NCI-H146 treated with DMSO at 0.1 percent for 48 hours (cell line): Measurements from ENCODE around the gene ALDH3B1.

Source experiments
- DNase-seq: peaks from one replicate; lab custom pipeline; 2025; ENCODE audit not compliant: unreplicated experiment; lab: John Stamatoyannopoulos, UW

ALDH3B1 gene

DNA sequence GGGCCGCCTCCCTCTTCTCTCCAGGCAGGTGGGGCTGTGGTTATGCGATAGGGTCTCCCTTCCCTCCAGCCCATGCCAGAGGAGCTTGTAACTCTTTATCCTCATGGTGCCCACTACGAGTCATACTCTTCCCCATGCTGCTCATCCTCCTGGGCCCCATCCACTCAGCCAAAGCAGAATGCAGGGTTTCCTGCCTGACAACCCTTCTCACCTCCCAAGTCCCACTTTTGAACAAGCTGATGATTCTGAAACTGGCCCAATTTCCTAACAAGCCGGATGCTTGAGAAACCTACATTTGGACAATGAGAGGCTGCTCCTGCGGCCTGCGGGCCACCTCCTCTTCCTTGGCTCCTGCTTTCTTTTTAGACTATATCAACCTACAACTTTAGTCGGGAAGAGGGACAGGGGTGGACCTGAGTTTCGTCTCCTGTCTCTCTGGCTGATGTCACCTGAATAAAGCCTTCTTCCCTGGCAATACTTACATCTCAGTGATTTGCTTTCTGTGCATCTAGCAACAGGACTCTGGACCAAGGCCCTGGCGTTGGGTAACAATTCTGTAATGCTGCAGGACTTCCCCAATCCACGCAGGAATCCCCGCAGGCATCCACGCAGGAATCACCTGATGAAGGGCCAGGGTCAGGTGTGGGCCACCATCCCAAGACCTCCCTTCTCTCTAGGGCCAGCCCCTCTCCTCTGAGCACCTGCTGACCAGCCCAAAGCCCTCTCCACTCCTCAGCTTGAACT, 18.8 kb downstream of the ALDH3B1 start:
- DNase-seq = no peak

DNA sequence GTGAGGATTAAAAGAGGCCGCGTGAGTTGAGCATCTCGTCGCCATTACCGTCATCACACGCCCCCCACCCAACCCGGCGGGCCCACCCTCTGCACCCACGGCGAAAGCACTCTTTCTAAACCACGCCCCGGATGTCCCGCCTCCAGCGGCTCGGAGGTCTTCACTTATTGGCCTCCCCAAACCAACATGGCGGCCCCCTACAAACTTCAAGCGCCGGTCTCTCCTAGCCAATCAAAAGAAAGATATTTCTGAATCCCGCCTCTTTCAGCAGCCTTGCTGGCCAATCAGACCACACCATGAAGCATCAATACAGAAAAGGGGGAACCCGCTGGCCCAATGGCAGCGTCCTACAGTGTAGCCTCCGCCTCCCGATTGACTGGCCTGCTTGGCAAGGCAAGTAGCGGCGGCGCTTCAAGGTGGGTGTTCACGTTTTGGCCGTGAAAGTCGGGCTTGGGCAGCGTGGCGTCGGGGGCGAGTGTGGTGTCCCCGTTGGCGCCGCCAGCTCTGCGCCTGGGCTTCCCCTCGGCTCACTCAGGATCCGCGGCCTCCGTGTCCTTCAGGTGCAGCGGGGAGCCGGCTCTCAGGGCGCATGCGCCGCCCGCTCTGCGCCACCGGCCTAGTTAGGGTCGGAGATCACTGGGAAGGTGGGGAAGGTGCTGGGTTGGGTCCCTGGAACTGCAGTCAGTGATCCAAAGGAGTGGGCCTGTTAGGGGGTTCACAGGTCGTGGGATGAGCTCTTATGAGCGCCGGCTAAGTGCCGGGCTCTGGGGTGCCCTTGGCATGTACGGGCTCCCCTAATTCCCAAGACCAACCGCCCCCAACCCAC, 20.4 kb downstream of the ALDH3B1 start, which contains the start of gene NDUFS8:
NDUFS8 (plus strand) TSS at position 364 of the 826 bp plus-strand sequence. CDS start 1,471 bp downstream, outside the sequence.
- peak; percentile 98 for DNase-seq

DNA sequence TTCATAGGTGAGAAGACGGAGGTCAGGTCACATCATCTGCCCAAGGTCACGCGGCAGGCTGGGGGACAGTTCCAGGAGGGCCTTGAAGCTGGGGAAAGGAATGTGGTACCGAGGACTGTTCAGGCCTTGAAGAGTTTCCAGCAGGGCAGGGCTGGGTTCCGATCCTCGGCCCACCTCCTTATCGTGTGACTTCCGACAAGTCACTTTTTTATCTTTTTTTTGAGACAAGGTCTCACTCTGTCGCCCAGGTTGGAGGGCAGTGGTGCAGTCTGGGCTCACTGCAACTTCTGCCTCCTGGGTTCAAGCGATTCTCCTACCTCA, 21.0 kb downstream of the ALDH3B1 start:
- no peak for DNase-seq

DNA sequence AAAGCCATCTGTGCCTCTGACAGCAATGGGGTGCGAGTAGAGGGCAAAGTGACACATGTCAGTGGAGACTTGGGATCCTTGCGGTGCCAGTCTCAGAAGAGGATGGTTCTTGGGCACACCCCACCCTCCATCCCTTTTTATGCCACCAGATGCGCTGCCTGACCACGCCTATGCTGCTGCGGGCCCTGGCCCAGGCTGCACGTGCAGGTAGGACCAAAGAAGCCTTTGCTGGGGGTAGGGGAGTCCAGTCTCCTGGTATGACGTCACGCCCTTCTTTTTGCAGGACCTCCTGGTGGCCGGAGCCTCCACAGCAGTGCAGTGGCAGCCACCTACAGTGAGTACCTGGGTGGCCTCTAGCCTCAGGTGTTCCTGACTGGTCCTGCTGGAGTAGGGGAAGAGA, 21.9 kb downstream of the ALDH3B1 start:
- DNase-seq = no peak

DNA sequence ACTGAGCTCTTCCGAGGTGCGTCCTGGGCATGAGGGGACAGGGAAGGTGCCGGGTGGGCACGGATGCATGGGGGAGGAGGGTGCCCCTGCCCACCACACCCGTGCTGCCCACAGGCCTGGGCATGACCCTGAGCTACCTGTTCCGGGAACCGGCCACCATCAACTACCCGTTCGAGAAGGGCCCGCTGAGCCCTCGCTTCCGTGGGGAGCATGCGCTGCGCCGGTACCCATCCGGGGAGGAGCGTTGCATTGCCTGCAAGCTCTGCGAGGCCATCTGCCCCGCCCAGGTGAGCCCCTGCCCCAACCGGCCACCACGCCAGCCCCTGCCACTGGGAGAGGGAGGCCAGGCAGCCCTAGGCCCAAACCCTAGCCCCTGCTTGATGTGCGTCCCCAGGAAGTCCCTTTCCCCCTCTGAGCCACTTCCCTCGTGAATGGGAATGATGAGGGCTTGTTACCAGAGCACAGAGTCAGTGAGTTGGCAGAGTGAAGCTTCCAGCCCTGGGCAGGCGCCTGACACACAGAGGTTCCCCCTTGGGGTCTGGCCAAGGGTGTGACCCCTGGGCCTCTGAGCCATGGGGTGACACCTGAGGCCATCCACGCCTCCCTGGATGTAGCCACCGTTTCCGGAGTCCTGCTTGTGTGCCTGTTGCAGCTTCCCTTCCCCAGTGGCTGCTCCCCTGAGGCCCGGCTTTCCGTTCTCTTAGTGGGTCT, 23.0 kb downstream of the ALDH3B1 start:
- no peak for DNase-seq

DNA sequence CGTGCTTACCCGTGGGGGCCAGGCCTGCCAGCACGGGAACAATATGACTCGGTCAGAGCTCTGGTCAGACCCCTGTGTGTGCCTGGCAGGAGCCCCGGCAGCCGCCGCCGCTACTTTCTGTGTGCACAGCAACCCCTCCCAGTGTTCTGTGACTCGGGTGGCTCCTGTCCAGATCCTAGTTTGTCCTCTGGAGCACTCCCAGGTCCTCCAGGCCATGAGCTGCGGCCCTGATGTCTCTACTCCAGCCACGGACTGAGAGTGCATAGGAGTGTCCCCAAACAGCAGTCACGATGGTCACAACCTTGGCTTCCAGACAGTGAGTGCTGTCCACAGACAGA, 23.6 kb downstream of the ALDH3B1 start:
- DNase-seq = no peak

DNA sequence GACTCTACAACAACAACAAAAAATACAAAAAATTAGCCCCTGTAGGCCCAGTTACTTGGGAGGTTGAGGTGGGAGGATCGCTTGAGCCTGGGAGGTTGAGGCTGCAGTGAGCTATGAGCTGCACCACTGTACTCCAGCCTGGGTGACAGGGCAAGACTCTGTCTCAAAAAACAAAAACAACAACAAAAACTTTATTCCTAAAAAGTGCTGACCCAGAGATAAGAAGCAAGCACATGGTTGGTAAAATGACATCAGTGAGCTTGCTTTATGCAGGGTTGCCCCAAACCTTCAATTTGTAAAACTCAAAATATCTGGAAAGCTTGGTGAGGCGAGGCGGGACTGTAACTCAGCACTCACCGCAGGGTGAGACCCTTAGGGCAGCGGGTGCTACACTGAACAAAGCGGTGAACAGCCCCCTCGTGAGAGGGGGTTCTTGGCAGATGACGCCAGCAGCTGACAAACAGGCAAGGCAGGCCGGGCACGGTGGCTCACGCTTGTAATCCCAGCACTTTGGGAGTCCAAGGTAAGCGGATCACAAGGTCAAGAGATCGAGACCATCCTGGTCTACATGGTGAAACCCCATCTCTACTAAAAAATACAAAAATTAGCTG, 25.2 kb downstream of the ALDH3B1 start:
- DNase-seq = no peak

DNA sequence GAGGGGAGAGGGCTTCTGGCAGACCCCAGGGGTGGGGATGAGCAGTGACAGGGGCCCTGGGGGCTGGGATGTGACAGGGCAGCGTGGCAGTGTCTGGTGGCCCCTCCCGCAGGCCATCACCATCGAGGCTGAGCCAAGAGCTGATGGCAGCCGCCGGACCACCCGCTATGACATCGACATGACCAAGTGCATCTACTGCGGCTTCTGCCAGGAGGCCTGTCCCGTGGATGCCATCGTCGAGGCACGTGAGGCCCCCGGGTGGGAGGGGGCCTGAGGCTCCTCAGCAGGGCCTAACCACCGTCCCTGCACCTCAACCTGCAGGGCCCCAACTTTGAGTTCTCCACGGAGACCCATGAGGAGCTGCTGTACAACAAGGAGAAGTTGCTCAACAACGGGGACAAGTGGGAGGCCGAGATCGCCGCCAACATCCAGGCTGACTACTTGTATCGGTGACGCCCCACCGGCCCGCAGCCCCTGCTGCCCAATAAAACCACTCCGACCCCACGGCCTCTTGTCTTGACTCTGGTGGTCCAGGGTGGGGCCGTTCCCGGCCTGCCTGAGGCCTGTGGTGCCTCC, 26.1 kb downstream of the ALDH3B1 start:
- DNase-seq = no peak

DNA sequence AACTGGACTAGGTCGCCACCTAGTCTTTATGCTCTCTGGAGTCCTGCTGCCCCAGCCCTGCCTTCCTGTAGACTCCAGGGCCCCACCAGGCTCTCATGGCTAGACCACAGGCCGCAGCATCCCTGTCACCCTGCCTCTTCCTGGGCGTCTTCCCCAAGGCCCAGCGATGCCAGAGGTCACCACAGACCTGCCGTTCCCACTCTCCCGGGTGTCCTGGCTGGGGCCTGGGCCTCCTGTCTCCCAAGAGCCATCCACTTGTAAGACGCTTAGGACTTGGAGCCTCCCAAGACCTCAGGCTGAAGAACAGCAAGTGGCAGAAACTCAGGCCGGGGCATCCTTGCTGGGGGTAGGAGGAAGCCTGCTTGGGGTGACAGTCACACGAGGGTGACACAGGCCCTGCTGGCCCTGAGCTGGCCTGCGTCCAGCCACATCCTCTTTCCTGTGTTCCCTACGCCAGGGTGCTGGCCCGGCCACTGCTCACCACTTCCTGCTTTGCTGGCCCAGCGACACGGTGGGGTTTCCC, 26.7 kb downstream of the ALDH3B1 start:
- DNase-seq = no peak

DNA sequence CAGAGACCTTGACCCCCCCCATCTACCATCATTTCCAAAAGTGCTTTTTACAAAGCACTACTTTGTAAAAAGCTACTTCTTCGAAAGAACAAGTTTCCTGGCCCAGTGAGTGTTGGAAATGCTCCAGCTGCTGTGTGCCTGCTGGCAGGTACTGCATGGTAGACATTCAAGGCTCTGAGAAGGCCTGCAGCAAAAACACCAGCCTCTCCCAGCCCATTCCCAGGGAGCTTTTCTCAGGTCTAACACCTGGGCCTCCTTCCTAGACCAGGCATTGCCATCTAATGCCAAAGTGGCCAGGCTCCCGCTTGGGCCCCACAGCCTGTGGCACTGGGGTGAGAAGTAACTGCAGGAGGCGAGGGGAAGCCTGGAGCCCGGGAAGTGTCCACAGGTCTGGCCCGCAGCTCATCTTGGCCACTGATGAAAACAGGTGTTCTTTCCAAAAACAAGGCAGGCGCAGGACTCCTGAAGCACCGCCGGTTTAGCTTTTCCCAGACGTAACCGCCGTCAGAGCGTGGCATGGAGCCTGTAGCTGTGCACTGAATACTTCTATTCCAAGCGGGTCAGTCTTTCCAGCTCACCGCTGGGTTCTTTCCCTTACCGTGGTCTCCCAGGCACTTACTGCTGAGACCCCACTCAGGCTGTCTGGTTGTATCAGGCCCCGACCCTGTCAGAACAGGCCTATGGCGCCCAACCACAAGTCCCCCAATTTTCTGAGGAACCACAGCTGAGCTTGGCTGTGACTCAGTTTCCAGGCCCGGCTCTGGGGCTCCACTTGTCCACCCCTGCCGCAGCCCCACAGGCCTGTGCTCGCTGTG, 27.5 kb downstream of the ALDH3B1 start:
- DNase-seq = no peak

DNA sequence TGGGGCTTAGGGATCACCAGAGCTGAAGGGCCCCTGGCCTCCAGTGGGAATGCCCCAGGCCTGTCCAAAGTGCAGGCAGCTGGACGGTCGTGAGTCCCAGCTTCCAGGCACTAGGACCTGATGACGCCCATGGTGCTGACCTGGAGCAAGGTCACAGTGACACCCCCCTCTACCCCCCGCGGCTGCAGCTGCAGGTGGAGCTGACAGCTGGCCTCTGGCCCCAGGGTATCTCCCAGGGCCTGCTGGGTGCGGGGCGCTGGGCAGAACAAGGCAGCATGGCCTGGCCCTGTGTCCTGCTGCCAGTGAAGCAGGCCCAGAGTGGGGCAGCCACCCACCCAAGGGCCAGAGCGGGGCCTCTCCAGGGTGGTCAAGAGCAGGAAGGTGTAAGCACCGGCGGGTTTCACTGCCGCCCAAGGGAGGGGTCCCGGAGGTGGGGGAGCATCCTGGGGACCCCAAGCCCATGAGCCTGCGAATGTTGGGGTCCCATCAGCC, 28.1 kb downstream of the ALDH3B1 start:
- DNase-seq = peak; percentile 36

DNA sequence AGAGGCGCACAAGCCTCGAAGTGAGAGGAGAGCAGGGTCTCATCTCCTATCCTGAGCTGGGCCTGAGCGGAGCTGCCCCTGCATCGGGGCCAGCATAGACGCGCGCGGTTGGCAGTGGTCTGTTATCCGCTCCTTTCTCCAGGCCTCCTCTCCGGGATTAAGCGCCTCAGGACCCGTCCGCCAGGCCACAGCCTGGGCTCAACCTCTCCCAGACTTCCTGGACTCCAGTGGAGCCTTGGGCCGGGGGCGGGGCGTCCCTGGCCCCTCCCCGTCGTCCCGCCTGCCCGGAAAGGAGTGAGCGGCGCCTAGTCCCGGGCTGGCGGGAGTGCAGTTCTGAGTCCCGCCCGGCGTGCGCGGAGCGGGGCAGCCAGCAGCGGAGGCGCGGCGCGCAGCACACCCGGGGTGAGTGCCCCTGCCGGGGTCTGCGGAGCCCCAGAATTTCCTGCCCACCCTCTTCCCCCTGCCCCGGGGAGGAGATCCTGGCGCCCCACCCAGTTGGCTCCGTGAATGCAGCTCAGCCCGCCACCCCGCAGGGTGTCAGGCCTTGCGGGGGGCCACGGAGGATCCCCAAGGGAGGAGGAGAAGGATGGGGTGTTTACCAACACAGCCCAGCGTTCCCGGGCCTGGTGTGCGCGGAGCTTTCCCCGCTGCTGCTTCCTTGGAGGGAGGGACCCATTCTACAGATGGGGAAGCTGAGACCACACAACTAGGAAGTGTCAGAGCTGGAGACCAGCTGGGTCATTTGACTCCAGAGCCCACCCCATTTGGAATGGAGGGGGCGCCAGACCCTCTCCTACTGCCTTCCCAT, 28.8 kb downstream of the ALDH3B1 start, which contains the start of gene TCIRG1:
TCIRG1 (plus strand) TSS at position 308 of the 808 bp plus-strand sequence. CDS start 2,247 bp downstream, outside the sequence.
- DNase-seq = no peak

DNA sequence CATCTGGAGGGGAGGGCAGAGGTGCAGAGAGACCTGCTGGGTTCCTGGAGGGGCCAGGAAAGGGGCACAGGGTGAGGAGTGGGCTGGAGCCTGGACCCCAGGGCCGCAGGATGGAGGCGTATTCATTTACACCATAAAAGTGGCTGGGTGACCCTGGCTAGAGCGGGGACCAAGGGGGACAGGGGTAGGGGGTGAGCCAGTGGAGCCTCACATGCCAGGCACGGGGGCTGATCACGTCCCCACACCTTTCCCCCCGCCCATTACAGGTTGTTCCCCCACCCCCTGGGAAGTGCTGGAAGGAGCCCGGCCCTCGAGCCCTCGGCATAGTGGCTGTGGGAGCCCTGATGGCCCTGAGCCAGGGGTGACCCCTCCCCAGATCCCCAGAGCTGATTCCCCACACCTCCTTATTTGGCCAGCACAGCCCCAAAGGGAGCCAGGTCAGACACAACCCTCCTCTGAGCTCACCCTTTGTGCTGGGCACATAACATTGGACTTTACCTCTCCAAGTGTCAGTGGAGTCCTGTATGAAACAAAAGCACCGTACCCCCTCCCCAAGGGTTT, 29.5 kb downstream of the ALDH3B1 start:
- DNase-seq = no peak

DNA sequence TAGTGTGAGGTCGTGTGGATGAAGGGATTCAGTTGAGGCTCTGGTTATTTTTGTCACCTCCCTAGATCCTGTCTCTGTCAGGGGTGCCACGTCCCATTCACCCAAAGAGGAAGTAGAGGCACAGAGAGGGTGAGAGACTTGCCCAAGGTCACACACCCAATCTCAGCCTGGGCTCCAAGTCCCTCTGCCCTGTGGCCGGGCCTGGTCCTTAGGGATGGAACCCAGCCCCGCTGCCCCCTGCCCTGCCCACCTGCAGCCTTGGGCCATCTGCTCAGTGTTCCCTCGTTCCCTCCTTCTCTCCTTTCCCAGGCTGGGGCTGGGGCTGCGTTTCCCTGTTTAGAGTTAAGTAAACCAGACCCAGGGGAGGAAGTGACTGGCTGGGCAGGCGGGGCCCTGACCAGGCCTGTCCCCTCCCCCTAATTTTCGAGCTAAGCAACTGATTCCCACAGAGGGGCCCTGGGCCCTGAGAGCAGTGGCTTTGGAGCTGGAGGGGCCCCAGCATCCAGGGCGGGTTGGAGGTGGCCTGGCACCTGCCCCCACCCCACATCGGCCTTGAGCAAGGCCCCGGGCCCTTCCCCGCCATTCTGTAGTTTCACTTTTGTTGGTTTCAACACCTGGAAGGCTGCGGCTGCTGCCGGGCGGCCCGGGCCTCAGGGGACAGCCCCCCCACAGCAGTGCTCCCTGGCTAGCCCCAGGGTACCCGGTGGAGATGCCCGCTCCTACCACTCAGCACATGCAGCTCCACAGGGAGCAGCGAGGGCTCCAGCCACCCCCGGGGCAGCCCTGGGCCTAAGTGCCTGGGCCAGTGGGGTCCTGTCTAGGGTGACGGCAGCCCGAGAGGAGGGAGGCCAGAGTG, 30.2 kb downstream of the ALDH3B1 start:
- DNase-seq = no peak

DNA sequence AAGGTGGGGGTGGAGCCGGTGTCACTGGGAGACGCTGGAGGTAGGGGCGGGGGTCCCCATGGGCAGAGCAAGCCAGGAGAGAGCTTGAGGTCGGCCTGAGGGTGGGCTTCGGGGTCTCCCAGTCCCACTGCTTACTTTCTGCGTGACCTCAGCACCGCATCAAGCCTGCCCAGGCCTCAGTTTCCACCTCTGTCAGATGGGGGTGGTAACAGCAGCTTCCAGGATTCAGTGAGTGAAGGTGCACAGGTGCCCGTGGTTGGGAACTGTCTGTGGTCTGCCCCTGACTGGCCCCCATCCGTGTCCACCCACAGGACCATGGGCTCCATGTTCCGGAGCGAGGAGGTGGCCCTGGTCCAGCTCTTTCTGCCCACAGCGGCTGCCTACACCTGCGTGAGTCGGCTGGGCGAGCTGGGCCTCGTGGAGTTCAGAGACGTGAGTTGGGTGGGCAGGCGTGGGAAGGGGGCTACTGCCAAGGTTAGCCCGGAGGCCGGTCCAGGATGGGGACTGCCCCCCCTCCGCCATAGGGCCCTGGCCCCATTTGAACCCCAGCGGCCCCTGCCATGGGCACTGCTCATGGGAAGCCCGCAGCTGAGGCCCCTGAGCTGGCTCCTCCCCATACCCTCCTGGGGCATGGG, 30.9 kb downstream of the ALDH3B1 start:
- no peak for DNase-seq

DNA sequence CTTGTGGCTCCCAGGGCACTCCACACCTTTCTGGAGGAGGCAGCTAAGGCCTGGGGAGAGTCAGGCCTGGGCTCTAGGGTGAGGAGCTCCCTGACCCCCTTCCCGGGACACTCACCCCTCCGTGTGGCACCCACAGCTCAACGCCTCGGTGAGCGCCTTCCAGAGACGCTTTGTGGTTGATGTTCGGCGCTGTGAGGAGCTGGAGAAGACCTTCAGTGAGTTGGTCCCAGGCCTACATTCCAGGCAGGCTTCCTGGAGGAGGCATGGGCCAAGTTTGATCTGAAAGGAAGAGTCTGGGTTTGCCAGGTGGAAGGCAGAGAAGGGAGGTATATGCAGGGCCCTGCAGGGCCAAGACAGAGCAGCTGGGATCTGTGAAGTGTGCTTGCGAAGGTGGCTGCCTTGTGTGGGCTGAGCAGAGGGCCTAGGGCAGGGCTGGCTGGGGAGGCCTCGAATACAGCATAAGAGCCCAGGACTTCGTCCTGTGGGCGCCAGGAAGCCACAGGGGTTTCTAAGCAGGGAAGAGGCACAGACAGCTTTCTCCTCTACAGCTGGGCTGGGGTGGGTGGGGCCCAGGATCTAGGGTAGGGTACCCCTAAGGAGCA, 31.6 kb downstream of the ALDH3B1 start:
- no peak for DNase-seq
